Measurements from ENCODE around the gene ITCH. TPM values are rescaled to one million over a fixed set of nuclear protein-coding genes. Genes with fewer than 3 reads are reported as not detected.

The ITCH gene
- polyA plus RNA-seq, 3 donors from 2014 or later: 27.3 to 72.5 (median 35.7) TPM

DNA sequence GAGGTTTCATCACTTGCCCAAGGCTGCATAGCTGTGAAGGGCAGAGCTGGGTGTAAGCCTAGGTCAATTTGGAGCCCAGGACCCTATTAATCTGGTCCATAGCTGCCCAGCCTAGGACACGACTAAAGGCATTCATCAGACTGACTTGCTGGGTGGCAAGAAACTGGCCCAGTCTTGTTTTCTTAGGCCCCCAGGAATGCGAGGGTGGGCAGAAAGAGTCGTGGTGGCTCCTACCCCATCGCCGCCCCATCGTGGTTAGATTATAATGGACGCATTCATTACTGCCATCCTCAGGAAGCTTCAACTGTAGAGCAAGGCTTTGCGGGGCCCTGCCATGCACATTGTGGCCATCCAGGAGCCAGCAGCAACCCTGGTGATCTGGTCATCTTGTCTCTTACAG lies 169.2 kb downstream of the ITCH start:
- no peak for DNase-seq
- peak overlapping the region in 2 of 6 donors; percentile 20 to 23 for H3K27ac Mint-ChIP-seq
- no peaks in the 10 kb centered on the region for H3K9me3 Mint-ChIP-seq
- H3K4me1 Mint-ChIP-seq: peaks cover 34 to 42% of the 10 kb centered on the region in 2 donors
- peaks cover 5 to 30% (median 8%) of the 10 kb centered on the region in 3 donors for H3K36me3 Mint-ChIP-seq
- no peak overlapping the region for H3K4me3 Mint-ChIP-seq
- H3K27me3 Mint-ChIP-seq (ENCODE audit: low read depth in 3 of 3): peaks cover 0 to 5% (median 0%) of the 10 kb centered on the region in 3 donors

DNA sequence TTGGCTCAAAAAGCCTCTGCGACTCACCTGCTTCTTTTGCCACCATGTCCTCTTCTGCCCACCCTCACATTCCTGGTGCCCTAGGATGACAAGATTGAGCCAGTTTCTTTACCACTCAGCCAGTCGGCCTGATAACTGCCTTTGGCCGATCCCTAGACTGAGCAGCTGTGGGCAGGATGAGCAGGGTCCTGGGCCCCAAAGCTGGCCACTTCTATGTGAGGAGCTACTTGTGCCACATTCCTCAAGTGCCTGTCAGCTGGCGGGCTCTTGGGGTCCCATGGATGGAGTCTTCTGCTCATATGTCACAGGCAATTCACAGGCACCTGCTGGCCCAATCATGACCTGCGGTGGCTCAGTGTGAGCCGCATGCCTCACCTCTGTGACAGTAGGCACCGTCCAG lies 169.7 kb downstream of the ITCH start:
- H3K27ac Mint-ChIP-seq: peak overlapping the region in 4 of 6 donors; percentile 20 to 58 (median 32)
- no peak for DNase-seq
- peaks cover 0 to 5% (median 0%) of the 10 kb centered on the region in 3 donors for H3K27me3 Mint-ChIP-seq (ENCODE audit: low read depth in 3 of 3)
- peaks cover 5 to 30% (median 6%) of the 10 kb centered on the region in 3 donors for H3K36me3 Mint-ChIP-seq
- H3K4me1 Mint-ChIP-seq: peaks cover 34 to 42% of the 10 kb centered on the region in 2 donors
- H3K9me3 Mint-ChIP-seq: no peaks in the 10 kb centered on the region
- H3K4me3 Mint-ChIP-seq: no peak overlapping the region

DNA sequence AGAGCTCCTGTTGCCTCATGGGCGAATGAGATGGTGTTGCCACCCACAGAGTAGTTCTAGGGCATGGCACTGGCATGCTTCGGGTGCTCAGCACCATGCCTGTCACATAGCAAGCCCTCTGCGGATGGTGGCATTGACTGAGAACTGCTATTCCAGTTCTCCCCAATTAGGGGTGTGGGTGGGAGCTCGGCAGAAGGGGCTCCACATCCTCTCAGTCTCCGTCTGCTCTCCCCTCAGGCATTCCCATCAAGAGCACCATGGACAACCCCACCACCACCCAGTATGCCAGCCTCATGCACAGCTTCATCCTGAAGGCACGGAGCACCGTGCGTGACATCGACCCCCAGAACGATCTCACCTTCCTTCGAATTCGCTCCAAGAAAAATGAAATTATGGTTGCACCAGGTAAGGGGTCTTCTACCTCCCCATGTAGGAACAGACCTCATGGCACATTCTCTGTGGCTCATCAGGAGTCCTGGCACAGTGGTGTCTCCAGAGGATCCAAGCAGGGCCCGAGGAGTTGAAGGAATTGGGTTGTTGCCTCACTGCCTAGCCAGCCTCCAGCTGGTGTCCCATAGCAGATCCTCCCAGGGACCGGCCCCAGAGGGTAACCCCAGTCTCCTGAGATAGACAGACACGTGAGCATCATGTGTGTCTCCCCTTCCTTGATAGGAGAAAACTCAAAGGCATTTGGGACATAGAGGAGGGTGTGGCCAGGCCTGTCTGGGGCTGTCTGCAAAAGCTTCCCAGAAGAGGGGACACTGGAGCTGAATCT lies 171.5 kb downstream of the ITCH start:
- Mint-ChIP-seq H3K9me3 (no peaks in the 10 kb centered on the region), H3K27me3 (ENCODE audit: low read depth in 3 of 3) (peaks cover 0 to 5% (median 0%) of the 10 kb centered on the region in 3 donors), H3K4me1 (peaks cover 24 to 28% of the 10 kb centered on the region in 2 donors), H3K27ac (peak overlapping the region in 1 of 6 donors; percentile 44), H3K36me3 (peaks cover 5 to 26% (median 6%) of the 10 kb centered on the region in 3 donors), H3K4me3 (no peak overlapping the region)
- no peak for DNase-seq

DNA sequence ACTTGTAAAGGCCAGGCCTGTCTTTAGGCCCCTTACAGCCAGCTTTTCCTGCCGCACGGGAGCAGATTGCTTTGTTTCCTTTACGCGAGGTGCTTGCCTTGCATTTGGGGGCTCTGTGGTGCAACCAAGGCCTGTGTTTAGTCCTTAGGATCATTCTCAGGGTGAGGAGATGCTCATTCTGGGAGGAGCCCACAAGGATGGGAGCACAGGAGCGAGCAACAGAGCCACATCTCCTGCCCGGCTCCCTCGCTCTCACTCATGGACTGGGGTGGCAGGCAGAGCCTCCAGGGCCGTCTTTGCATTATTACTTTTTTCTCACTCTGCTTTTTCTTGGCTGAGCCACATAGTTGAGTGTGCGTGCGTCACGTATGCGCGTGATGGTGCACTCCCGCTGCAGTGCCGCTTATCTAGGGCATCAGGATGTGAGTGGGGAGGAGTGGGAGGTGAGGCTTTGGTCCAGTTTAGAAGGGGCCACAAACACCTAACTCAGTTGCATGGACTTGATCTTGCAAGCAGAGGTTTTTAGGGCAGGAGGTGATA lies 172.3 kb downstream of the ITCH start:
- no peak overlapping the region for H3K4me3 Mint-ChIP-seq
- peak overlapping the region in 2 of 6 donors; percentile 51 to 67 for H3K27ac Mint-ChIP-seq
- H3K36me3 Mint-ChIP-seq: peaks cover under 1 to 26% (median 6%) of the 10 kb centered on the region in 3 donors
- H3K27me3 Mint-ChIP-seq (ENCODE audit: low read depth in 3 of 3): peaks cover 0 to 5% (median 0%) of the 10 kb centered on the region in 3 donors
- no peaks in the 10 kb centered on the region for H3K9me3 Mint-ChIP-seq
- no peak for DNase-seq
- H3K4me1 Mint-ChIP-seq: peaks cover 18 to 23% of the 10 kb centered on the region in 2 donors

DNA sequence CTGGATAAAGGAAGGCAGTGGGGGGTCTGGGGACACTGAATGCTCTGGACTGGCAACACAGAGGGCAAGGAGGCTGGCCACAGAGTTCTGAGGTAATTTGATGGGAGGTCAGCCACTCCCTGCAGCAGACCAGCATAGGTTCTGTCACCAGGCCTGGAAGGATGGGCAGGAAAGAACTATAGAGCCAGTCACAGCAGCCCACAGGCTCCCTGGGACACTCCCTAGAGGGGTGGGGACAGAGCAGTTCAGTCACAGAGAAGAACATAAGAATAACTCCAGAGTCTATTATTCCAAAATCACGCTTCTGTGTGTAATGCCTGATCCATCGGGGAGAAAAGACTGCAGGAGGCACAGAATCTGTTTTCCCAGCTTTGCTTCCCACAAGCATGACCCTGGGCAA lies 172.8 kb downstream of the ITCH start:
- H3K9me3 Mint-ChIP-seq: no peaks in the 10 kb centered on the region
- peaks cover 0 to 5% (median 0%) of the 10 kb centered on the region in 3 donors for H3K27me3 Mint-ChIP-seq (ENCODE audit: low read depth in 3 of 3)
- DNase-seq: no peak
- peaks cover 0 to 31% (median 10%) of the 10 kb centered on the region in 3 donors for H3K36me3 Mint-ChIP-seq
- peak overlapping the region in 2 of 6 donors; percentile 28 to 51 for H3K27ac Mint-ChIP-seq
- no peak overlapping the region for H3K4me3 Mint-ChIP-seq
- H3K4me1 Mint-ChIP-seq: peaks cover 18 to 23% of the 10 kb centered on the region in 2 donors

DNA sequence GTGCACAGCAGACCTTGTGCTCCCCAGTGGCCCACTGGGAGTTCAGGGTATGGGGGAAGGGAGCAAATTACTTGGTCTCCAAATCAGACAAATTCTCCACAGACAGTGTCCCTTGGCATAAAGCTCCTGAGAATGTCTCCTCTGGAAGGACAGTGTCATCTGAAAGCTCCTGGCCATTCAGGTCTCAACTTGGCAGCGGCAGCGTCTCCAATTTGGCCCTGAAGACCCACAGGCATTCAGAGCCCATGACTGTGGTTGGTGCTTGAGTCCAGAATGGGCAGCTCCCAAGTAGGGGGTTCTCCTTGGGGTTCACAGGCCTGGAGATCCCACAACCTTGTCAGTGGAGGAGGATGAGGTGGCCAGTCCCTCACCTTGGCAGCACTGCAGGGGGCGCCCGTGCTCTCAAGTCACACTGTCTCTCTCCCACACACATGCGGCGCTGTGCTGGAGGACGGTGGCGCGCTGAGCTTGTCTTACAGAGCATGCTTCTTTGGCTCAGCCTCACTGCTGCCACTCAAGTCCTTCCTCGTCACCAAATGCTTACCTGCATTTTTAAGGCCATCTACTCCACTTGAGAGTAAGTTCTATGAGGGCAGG lies 173.8 kb downstream of the ITCH start:
- Mint-ChIP-seq H3K36me3 (peaks cover 0 to 37% (median 10%) of the 10 kb centered on the region in 3 donors), H3K4me3 (no peak overlapping the region), H3K27me3 (ENCODE audit: low read depth in 3 of 3) (peaks cover 0 to 5% (median 0%) of the 10 kb centered on the region in 3 donors), H3K27ac (peak overlapping the region in 3 of 6 donors; percentile 21 to 42 (median 28)), H3K9me3 (no peaks in the 10 kb centered on the region), H3K4me1 (peaks cover 18 to 21% of the 10 kb centered on the region in 2 donors)
- peak in 1 of 3 donors; percentile 14 for DNase-seq

DNA sequence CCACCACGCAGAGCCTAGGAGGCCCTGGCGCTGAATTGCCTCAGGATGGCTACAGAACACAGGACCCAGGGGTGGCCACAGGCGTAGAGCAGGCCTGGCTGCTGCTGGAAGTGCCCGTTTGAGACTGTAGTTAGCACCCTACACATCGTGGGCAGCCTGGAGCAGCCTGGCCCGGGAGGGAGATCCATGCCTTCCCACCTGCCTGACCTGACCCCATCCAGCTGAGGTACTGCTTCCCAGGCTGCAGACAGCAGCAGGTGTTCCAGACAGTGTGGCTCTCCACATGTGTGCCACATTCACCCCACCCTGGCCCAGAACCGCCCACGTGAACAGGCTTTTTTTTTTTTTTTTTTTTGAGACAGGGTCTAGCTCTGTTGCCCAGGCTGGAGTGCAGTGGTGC lies 174.6 kb downstream of the ITCH start:
- peaks cover 0 to 5% (median 0%) of the 10 kb centered on the region in 3 donors for H3K27me3 Mint-ChIP-seq (ENCODE audit: low read depth in 3 of 3)
- peak overlapping the region in 1 of 6 donors; percentile 42 for H3K27ac Mint-ChIP-seq
- H3K9me3 Mint-ChIP-seq: no peaks in the 10 kb centered on the region
- no peak for DNase-seq
- H3K4me3 Mint-ChIP-seq: no peak overlapping the region
- H3K4me1 Mint-ChIP-seq: peaks cover 18 to 21% of the 10 kb centered on the region in 2 donors
- H3K36me3 Mint-ChIP-seq: peaks cover 0 to 37% (median 10%) of the 10 kb centered on the region in 3 donors

DNA sequence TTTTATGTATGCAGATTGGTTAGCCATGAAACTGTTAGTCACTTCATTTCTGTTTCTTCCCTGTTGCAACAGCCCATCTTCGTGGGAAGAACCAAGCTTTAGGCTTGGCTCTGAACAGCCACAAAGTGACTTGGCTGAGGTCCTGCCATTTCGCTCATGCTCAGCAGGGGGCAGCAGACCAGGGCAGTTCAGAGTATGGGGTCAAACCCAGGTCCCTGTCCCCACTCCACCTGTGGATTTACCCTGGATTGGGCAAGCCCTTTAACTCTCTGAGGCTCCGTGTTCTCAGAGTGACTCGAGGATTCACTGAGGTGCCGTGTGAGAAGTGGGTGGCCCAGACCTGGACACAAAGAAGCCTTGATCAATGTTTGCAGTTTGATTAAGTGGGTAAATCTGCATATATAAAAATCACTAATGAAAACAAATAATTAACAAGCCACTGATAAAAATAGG lies 175.6 kb downstream of the ITCH start:
- H3K4me3 Mint-ChIP-seq: no peak overlapping the region
- DNase-seq: peak in 1 of 3 donors; percentile 35
- no peaks in the 10 kb centered on the region for H3K9me3 Mint-ChIP-seq
- peaks cover 0 to 40% (median 10%) of the 10 kb centered on the region in 3 donors for H3K36me3 Mint-ChIP-seq
- peak overlapping the region in 3 of 6 donors; percentile 19 to 64 (median 20) for H3K27ac Mint-ChIP-seq
- peaks cover 18 to 21% of the 10 kb centered on the region in 2 donors for H3K4me1 Mint-ChIP-seq
- H3K27me3 Mint-ChIP-seq (ENCODE audit: low read depth in 3 of 3): peaks cover 0 to 5% (median 0%) of the 10 kb centered on the region in 3 donors

DNA sequence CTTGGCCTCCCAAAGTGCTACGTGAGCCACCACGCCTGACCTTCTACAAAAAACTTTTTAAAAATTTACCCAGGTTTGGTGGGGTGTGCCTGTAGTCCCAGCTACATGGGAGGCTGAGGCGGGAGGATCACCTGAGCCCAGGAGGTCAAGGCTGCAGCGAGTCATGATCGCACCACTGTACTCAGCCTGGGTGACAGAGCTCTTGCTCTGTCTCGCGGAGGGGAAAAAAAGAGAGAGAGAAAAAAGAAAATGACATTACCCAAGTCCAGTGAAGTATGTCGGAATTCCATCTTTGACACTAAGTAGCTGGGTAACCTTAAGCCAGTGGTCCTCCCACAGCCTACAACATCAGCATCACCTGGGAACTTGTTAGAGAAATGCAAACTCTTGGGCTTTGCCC lies 176.7 kb downstream of the ITCH start:
- DNase-seq: no peak
- peaks cover 0 to 4% (median under 1%) of the 10 kb centered on the region in 3 donors for H3K27me3 Mint-ChIP-seq (ENCODE audit: low read depth in 3 of 3)
- H3K27ac Mint-ChIP-seq: peak overlapping the region in 2 of 6 donors; percentile 67 to 71
- H3K4me3 Mint-ChIP-seq: no peak overlapping the region
- H3K9me3 Mint-ChIP-seq: no peaks in the 10 kb centered on the region
- H3K4me1 Mint-ChIP-seq: peaks cover 24 to 30% of the 10 kb centered on the region in 2 donors
- peaks cover 0 to 34% (median 10%) of the 10 kb centered on the region in 3 donors for H3K36me3 Mint-ChIP-seq

DNA sequence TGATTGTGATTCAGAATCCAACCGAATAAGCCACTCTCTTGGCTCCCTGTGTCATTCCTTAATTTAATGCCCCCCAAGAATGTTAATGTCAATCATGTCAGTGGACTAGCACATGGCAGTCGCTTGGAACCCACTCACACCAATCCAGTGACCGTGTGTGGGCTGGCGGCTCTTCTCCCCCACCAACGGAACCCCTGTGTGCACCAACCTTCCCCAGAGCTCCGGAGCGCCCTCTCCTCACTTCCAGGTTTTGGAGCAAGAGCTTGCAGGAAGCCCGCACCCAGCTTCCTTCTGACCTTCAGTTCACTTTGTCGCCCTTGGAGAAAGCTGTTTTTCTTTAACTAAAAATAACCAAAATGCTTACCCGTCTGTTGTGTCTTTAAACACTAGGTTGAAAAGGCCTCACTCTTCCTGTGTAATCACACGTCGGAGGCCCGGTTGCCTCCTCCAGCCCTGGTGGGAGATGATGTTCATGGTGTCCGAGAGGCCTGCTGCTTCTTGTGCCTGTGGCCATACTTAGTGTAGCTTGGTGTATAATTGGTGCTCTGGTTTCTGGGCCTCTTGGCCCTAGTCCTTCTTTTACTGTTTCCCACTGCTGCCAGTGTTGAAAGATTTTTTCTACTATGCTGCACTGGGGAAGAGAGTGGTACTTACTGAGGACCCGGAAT lies 177.7 kb downstream of the ITCH start:
- Mint-ChIP-seq H3K27ac (peak overlapping the region; percentile 48 to 78 (median 68)), H3K36me3 (peaks cover 0 to 27% (median 6%) of the 10 kb centered on the region in 3 donors), H3K4me3 (peak overlapping the region in 2 of 5 donors; percentile 9 to 37), H3K4me1 (peaks cover 25 to 27% of the 10 kb centered on the region in 2 donors), H3K27me3 (ENCODE audit: low read depth in 3 of 3) (peaks cover 0 to 4% (median 2%) of the 10 kb centered on the region in 3 donors), H3K9me3 (no peaks in the 10 kb centered on the region)
- no peak for DNase-seq

DNA sequence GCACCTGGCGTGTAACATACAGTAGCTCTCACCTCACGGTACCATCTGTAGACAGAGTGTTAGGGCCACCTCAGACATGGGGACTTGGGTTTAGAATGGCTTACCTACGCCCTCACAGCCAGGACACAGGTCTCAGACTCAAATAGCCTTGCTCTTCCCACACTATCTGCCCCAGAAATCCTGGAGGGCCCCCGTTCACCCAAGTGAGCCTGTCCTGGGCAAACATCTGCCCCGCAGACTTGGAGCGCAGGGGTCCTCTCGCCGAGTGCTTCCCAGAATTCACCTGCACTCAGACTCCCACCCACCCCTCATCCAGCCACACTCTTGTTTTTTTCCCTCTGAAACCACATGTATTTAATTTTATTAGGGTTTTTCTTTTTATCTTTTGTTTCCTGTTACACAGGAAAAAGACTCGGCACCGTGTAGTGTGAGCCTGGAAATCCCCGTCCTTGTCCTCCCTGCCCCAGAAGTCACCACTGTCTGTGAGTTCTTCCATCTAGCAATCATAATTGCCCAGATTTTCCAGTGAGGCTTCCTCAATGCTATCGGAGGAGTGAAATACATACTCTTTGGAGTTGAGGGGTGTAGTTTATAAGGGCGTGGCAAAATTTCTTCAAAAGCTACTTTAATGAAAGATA lies 178.3 kb downstream of the ITCH start:
- H3K27ac Mint-ChIP-seq: peak overlapping the region; percentile 57 to 78 (median 68)
- peaks cover 0 to 2% (median 0%) of the 10 kb centered on the region in 3 donors for H3K27me3 Mint-ChIP-seq (ENCODE audit: low read depth in 3 of 3)
- no peak for DNase-seq
- peak overlapping the region in 1 of 5 donors; percentile 37 for H3K4me3 Mint-ChIP-seq
- H3K9me3 Mint-ChIP-seq: no peaks in the 10 kb centered on the region
- H3K4me1 Mint-ChIP-seq: peaks cover 25 to 27% of the 10 kb centered on the region in 2 donors
- H3K36me3 Mint-ChIP-seq: peaks cover 0 to 26% (median 5%) of the 10 kb centered on the region in 3 donors

DNA sequence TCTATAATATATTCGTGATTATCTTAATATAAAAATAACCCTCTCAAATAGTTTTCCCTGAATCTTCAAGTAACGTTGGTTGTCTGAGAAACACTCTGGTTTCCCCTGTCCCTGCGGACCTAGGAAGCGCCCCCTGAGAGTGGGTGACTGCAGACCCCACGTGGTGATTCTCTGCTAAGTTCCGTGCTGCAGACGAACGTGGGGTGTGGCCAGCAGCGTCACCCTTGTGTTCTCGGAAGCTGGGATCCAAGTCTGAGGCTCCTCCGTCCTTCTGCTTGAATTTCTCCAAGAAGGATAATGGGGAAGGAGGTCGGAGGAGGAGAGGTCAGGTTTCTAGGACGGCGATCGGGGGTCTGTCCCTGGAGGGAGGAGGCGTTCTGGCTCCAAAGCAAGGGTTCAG lies 178.8 kb downstream of the ITCH start:
- no peaks in the 10 kb centered on the region for H3K9me3 Mint-ChIP-seq
- no peak for DNase-seq
- H3K27ac Mint-ChIP-seq: peak overlapping the region in 2 of 6 donors; percentile 57 to 64
- H3K36me3 Mint-ChIP-seq: peaks cover 3 to 26% (median 5%) of the 10 kb centered on the region in 3 donors
- peaks cover 25 to 27% of the 10 kb centered on the region in 2 donors for H3K4me1 Mint-ChIP-seq
- no peak overlapping the region for H3K4me3 Mint-ChIP-seq
- H3K27me3 Mint-ChIP-seq (ENCODE audit: low read depth in 3 of 3): peaks cover 0 to 4% (median 4%) of the 10 kb centered on the region in 3 donors

DNA sequence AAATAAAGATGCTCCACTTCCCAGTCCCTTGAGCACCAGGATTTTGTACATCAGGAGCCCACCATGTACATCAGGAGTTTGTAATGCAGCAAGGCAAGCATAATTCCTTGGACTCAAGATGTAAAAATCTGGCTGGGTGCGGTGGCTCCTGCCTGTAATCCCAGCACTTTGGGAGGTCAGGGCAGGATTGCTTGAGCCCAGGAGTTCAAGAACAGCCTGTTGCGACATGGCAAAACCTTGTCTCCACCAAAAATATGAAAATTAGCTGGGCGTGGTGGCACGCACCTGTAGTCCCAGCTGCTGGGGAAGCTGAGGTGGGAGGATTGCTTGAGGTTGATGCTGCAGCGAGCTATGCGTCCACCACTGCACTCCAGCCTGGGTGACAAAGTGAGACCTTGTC lies 179.4 kb downstream of the ITCH start:
- H3K4me1 Mint-ChIP-seq: peaks cover 25 to 27% of the 10 kb centered on the region in 2 donors
- peaks cover 4 to 26% (median 5%) of the 10 kb centered on the region in 3 donors for H3K36me3 Mint-ChIP-seq
- peak overlapping the region in 1 of 6 donors; percentile 42 for H3K27ac Mint-ChIP-seq
- H3K4me3 Mint-ChIP-seq: no peak overlapping the region
- H3K27me3 Mint-ChIP-seq (ENCODE audit: low read depth in 3 of 3): peaks cover 2 to 4% (median 4%) of the 10 kb centered on the region in 3 donors
- no peak for DNase-seq
- H3K9me3 Mint-ChIP-seq: no peaks in the 10 kb centered on the region

Measured in immature natural killer cell (primary cell).